Measurements from ENCODE around the gene TBC1D20.

DNA sequence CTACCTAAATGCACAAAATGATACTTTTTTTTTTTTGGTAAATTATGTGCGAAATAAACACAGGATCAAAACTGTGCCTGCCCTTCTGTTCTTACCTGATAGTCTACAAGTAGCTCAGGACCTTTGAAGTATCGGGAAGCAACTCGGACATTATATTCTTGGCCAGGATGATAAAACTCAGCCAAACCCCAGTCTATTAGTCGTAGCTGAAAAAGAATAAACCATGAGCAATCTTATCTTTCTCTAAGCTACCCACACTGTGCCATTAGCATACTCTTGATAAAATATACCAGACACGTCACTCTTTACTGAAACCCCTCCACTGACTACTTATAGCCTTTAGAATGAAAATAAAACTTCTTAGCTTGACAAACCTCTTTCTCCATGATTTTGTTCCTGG, 29.8 kb upstream of the TBC1D20 start:
- TF ChIP-seq, protein P1, sequence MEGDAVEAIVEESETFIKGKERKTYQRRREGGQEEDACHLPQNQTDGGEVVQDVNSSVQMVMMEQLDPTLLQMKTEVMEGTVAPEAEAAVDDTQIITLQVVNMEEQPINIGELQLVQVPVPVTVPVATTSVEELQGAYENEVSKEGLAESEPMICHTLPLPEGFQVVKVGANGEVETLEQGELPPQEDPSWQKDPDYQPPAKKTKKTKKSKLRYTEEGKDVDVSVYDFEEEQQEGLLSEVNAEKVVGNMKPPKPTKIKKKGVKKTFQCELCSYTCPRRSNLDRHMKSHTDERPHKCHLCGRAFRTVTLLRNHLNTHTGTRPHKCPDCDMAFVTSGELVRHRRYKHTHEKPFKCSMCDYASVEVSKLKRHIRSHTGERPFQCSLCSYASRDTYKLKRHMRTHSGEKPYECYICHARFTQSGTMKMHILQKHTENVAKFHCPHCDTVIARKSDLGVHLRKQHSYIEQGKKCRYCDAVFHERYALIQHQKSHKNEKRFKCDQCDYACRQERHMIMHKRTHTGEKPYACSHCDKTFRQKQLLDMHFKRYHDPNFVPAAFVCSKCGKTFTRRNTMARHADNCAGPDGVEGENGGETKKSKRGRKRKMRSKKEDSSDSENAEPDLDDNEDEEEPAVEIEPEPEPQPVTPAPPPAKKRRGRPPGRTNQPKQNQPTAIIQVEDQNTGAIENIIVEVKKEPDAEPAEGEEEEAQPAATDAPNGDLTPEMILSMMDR (conservative IDR thresholded peaks at IDR 0.05; ENCODE audit: low read depth in 2 of 2), result no peak
- TF ChIP-seq, protein P2, sequence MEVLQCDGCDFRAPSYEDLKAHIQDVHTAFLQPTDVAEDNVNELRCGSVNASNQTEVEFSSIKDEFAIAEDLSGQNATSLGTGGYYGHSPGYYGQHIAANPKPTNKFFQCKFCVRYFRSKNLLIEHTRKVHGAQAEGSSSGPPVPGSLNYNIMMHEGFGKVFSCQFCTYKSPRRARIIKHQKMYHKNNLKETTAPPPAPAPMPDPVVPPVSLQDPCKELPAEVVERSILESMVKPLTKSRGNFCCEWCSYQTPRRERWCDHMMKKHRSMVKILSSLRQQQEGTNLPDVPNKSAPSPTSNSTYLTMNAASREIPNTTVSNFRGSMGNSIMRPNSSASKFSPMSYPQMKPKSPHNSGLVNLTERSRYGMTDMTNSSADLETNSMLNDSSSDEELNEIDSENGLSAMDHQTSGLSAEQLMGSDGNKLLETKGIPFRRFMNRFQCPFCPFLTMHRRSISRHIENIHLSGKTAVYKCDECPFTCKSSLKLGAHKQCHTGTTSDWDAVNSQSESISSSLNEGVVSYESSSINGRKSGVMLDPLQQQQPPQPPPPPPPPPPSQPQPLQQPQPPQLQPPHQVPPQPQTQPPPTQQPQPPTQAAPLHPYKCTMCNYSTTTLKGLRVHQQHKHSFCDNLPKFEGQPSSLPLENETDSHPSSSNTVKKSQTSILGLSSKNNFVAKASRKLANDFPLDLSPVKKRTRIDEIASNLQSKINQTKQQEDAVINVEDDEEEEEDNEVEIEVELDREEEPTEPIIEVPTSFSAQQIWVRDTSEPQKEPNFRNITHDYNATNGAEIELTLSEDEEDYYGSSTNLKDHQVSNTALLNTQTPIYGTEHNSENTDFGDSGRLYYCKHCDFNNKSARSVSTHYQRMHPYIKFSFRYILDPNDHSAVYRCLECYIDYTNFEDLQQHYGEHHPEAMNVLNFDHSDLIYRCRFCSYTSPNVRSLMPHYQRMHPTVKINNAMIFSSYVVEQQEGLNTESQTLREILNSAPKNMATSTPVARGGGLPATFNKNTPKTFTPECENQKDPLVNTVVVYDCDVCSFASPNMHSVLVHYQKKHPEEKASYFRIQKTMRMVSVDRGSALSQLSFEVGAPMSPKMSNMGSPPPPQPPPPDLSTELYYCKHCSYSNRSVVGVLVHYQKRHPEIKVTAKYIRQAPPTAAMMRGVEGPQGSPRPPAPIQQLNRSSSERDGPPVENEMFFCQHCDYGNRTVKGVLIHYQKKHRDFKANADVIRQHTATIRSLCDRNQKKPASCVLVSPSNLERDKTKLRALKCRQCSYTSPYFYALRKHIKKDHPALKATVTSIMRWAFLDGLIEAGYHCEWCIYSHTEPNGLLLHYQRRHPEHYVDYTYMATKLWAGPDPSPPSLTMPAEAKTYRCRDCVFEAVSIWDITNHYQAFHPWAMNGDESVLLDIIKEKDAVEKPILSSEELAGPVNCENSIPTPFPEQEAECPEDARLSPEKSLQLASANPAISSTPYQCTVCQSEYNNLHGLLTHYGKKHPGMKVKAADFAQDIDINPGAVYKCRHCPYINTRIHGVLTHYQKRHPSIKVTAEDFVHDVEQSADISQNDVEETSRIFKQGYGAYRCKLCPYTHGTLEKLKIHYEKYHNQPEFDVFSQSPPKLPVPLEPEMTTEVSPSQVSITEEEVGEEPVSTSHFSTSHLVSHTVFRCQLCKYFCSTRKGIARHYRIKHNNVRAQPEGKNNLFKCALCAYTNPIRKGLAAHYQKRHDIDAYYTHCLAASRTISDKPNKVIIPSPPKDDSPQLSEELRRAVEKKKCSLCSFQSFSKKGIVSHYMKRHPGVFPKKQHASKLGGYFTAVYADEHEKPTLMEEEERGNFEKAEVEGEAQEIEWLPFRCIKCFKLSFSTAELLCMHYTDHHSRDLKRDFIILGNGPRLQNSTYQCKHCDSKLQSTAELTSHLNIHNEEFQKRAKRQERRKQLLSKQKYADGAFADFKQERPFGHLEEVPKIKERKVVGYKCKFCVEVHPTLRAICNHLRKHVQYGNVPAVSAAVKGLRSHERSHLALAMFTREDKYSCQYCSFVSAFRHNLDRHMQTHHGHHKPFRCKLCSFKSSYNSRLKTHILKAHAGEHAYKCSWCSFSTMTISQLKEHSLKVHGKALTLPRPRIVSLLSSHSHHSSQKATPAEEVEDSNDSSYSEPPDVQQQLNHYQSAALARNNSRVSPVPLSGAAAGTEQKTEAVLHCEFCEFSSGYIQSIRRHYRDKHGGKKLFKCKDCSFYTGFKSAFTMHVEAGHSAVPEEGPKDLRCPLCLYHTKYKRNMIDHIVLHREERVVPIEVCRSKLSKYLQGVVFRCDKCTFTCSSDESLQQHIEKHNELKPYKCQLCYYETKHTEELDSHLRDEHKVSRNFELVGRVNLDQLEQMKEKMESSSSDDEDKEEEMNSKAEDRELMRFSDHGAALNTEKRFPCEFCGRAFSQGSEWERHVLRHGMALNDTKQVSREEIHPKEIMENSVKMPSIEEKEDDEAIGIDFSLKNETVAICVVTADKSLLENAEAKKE (CRISPR knock-in tag; IDR thresholded peaks at IDR 0.05), result no peak
- TF ChIP-seq EZH2 (IDR thresholded peaks at IDR 0.05; ENCODE audit: low read depth, unreplicated experiment) (no peak), POLR2AphosphoS5 (IDR thresholded peaks at IDR 0.05; ENCODE audit: low read depth) (no peak), EZH2phosphoT487 (IDR thresholded peaks at IDR 0.05; ENCODE audit: unreplicated experiment) (no peak), NANOG (IDR thresholded peaks at IDR 0.05; ENCODE audit: borderline replicate concordance) (no peak), CREB1 (CRISPR knock-in tag; IDR thresholded peaks at IDR 0.05; ENCODE audit: low read depth) (no peak), ZNF331 (CRISPR knock-in tag; IDR thresholded peaks at IDR 0.05; ENCODE audit: low read depth) (no peak), JUNB (IDR thresholded peaks at IDR 0.05; ENCODE audit: unreplicated experiment) (no peak), STAT1 (IDR thresholded peaks at IDR 0.05; ENCODE audit: unreplicated experiment) (no peak), ZNF114 (CRISPR knock-in tag; IDR thresholded peaks at IDR 0.05) (no peak)
- TF ChIP-seq, protein P3, sequence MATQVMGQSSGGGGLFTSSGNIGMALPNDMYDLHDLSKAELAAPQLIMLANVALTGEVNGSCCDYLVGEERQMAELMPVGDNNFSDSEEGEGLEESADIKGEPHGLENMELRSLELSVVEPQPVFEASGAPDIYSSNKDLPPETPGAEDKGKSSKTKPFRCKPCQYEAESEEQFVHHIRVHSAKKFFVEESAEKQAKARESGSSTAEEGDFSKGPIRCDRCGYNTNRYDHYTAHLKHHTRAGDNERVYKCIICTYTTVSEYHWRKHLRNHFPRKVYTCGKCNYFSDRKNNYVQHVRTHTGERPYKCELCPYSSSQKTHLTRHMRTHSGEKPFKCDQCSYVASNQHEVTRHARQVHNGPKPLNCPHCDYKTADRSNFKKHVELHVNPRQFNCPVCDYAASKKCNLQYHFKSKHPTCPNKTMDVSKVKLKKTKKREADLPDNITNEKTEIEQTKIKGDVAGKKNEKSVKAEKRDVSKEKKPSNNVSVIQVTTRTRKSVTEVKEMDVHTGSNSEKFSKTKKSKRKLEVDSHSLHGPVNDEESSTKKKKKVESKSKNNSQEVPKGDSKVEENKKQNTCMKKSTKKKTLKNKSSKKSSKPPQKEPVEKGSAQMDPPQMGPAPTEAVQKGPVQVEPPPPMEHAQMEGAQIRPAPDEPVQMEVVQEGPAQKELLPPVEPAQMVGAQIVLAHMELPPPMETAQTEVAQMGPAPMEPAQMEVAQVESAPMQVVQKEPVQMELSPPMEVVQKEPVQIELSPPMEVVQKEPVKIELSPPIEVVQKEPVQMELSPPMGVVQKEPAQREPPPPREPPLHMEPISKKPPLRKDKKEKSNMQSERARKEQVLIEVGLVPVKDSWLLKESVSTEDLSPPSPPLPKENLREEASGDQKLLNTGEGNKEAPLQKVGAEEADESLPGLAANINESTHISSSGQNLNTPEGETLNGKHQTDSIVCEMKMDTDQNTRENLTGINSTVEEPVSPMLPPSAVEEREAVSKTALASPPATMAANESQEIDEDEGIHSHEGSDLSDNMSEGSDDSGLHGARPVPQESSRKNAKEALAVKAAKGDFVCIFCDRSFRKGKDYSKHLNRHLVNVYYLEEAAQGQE (IDR thresholded peaks at IDR 0.05; ENCODE audit: unreplicated experiment), result no peak
- TF ChIP-seq, protein P4, sequence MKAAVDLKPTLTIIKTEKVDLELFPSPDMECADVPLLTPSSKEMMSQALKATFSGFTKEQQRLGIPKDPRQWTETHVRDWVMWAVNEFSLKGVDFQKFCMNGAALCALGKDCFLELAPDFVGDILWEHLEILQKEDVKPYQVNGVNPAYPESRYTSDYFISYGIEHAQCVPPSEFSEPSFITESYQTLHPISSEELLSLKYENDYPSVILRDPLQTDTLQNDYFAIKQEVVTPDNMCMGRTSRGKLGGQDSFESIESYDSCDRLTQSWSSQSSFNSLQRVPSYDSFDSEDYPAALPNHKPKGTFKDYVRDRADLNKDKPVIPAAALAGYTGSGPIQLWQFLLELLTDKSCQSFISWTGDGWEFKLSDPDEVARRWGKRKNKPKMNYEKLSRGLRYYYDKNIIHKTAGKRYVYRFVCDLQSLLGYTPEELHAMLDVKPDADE (IDR thresholded peaks at IDR 0.05), result no peak

Measured in GM23338 (cell line).